ENCODE measurements around the gene SMCO3. TPM values are rescaled to one million over a fixed set of nuclear protein-coding genes. Genes with fewer than 3 reads are reported as not detected.

SMCO3 gene
- total and polyA plus RNA-seq, 10 donors: 0.32 to 1.6 (median 0.87) TPM

Other genes starting within 250 kb of the SMCO3 start
- 10 to 100 TPM; 26.8 to 83.2 (median 36.3) TPM for gene PLBD1, start 246.3 kb downstream of the SMCO3 start, total RNA-seq
- 1 to 10 TPM; 3.1 to 8.3 (median 5.5) TPM for gene PLBD1, start 246.3 kb downstream of the SMCO3 start, polyA plus RNA-seq
- gene GUCY2C, start 117.6 kb downstream of the SMCO3 start, total RNA-seq: not detected
- gene GUCY2C, start 117.6 kb downstream of the SMCO3 start, polyA plus RNA-seq: under 1 TPM; 0.19 to 0.35 (median 0.26) TPM
- 10 to 100 TPM; 22.0 to 61.4 (median 49.2) TPM for gene WBP11, start 10.7 kb downstream of the SMCO3 start, total RNA-seq
- gene WBP11, start 10.7 kb downstream of the SMCO3 start, polyA plus RNA-seq: 10 to 100 TPM; 16.0 to 18.8 (median 17.1) TPM
- 1 to 10 TPM in 5 of 7 donors, under 1 TPM in 2; 0.51 to 1.4 (median 1.0) TPM for gene C12orf60, start 10.5 kb downstream of the SMCO3 start, total RNA-seq
- gene C12orf60, start 10.5 kb downstream of the SMCO3 start, polyA plus RNA-seq: 1 to 10 TPM in 2 of 3 donors, under 1 TPM in 1; 0.96 to 2.2 (median 1.6) TPM
- gene ART4, start 29.3 kb upstream of the SMCO3 start, total RNA-seq: 10 to 100 TPM; 14.2 to 46.1 (median 21.5) TPM
- gene ART4, start 29.3 kb upstream of the SMCO3 start, polyA plus RNA-seq: 1 to 10 TPM; 2.3 to 8.9 (median 3.9) TPM
- 10 to 100 TPM; 29.4 to 96.6 (median 43.5) TPM for gene MGP, start 71.7 kb upstream of the SMCO3 start, total RNA-seq
- 100 to 1,000 TPM in 2 of 3 donors, 10 to 100 TPM in 1; 56.4 to 292 (median 110) TPM for gene MGP, start 71.7 kb upstream of the SMCO3 start, polyA plus RNA-seq
- gene ERP27, start 124.4 kb upstream of the SMCO3 start, total RNA-seq: 1 to 10 TPM; 3.5 to 6.4 (median 4.3) TPM
- gene ERP27, start 124.4 kb upstream of the SMCO3 start, polyA plus RNA-seq: 1 to 10 TPM; 1.3 to 2.0 (median 1.6) TPM
- gene ARHGDIB, start 147.4 kb upstream of the SMCO3 start, total RNA-seq: 100 to 1,000 TPM; 537 to 956 (median 706) TPM
- 1,000 to 10,000 TPM in 1 of 3 donors, 100 to 1,000 TPM in 2; 835 to 1,063 (median 908) TPM for gene ARHGDIB, start 147.4 kb upstream of the SMCO3 start, polyA plus RNA-seq
- gene PDE6H, start 158.9 kb upstream of the SMCO3 start, total RNA-seq: 1 to 10 TPM in 1 of 7 donors, under 1 TPM in 2, not detected in 4; 0.37 to 2.6 (median 0.51) TPM
- not detected for gene PDE6H, start 158.9 kb upstream of the SMCO3 start, polyA plus RNA-seq